Epidermal melanocyte (primary cell): ENCODE data around the gene CCDC12.
A peak's percentile ranks its signal among the peaks of the same experiment; 100 is the strongest.

Experiments used
- DNase-seq: peaks from one replicate; pipeline ENCODE4 v3.0.0; 2011; ENCODE audit warnings: low spot score; ENCODE audit not compliant: insufficient read length

CCDC12 gene

DNA sequence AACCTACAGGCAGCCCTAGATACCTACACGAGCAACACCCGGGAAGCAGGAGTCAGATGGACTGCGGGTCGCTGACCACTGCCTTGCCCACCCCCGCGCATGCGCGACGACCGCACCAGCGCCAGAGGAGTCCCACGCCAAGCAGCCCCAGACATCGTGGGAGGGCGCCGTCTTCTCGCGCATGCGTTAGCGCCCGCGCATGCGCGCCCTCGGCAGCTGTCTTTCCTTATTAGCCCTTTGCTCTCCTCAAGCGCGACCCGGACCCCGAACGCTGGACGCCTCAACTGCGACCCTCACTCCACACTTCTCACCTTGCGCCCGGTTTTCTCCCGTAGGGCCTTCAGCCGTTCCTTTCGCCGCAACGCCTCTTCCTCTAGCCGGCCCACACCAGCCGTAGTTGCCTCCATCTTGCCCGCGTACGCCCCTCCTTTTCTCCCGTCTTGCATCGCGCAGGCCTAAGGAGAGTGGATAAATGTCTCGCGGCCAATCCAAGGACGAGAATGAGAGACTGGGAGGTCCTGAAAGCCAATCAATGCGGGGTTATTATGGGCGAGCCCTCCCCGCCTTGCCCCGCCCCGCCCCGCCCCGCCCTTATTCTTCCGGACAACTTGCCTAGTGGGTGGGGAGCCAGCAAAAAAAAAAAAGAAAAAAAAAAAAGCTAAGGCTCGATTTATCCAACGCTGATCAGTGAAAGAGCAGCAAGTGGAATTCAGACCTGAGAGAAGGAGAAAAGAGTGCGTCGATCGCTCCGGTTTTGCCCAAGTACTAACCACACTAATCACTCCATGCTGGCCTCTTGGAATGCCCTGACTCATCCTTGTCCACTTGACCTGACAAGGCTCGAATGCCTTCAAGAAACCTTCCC lies at the start of gene CCDC12:
CCDC12 (minus strand) TSS at position 420 of the 865 bp plus-strand sequence; CDS start at position 407, 13 bp downstream.
- peak; percentile 99 for DNase-seq

- DNase-seq, result no peak
These were observed 48.4 kb upstream of the CCDC12 start for GRCh38 chr3:47024932-47025331.

DNA sequence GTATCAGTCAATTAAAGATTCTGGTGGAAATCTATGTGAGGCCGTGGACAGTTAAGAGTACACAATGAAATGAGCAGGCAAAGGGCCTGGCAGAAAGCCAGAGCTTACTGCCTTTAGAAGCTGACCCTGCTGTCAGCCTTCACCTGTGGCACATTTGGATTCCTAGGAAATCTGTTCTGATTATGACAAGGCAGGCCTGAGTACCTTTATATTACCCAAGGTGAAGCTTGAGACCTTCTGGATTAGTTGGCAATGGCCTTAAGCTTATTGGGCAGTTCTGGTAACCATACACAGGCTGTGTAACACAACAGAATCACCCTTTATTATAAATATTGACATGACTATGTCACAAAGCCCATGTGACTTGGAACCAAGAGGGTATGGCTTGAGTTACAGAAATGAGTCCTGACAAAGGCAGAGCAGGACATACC lies 46.1 kb upstream of the CCDC12 start:
- DNase-seq, result no peak

GRCh38 chr3:47020311-47020710 lies 43.8 kb upstream of the CCDC12 start:
- no peak for DNase-seq

- no peak for DNase-seq
These were observed 42.7 kb upstream of the CCDC12 start for GRCh38 chr3:47019201-47019600.

DNA sequence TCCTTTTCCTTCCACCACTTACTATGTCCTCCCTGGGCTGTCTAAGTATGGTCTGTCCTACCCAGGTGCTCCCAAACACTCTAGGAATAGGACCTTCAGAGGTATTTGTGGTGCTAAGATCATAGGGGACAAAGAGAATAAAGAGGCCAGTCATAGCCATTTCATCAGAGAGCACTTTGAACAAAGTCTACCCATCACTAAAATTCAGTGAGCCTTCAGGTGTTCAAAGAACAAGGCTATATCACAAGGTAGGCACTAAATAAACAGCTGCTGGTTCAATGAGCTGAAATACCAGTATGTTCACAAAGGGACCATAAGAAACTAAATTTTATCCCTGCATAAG lies 41.7 kb upstream of the CCDC12 start:
- no peak for DNase-seq

GRCh38 chr3:47017504-47018268 lies 41.1 kb upstream of the CCDC12 start:
- no peak for DNase-seq

DNA sequence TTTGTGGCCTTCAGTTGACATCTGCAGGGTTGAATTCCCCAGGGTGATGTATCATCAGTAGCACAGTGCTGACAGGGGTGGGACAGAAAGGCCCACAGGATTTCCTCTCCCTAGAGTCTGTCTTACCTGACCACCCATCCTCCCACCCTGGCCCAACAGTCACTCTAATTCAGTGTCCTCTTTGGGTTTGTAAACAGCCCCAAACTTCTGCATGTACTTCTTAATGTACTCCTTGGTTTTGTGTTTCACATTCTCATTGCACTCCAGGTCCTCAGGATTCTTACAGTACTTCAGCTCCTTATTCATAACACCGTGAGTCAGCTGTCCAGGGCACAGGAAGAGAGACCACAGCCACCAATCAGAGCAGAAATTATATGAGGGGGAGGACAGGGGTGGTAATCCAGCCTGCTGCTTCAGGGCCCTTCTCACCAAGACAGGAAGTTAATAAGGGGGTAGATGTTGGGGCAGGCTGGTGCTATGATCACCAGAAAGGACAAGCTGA lies 40.4 kb upstream of the CCDC12 start:
- no peak for DNase-seq

- DNase-seq, result no peak
These were observed 39.8 kb upstream of the CCDC12 start for GRCh38 chr3:47016086-47016933.

- DNase-seq, result no peak
These were observed 38.6 kb upstream of the CCDC12 start for GRCh38 chr3:47015151-47015550.

DNA sequence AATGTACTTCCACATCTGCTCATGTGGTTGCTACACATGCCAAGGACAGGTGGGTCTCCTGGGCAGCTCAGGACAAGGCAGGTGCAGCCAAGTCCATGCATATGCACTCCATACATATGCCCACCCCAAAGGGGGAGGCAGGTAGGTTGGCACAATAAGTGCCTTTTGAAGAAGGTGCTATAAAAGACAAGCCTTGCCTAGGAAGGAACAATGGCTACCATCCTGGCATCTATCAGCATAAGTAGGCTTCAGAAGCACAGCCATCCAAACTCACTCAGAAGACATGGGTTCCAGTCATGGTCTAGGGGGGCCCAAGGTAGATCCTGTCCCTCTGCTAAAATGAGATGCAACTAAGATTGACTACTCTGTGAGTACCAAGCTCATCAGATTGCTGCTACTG lies 37.5 kb upstream of the CCDC12 start:
- no peak for DNase-seq

- no peak for DNase-seq
These were observed 36.7 kb upstream of the CCDC12 start for GRCh38 chr3:47013231-47013630.

DNA sequence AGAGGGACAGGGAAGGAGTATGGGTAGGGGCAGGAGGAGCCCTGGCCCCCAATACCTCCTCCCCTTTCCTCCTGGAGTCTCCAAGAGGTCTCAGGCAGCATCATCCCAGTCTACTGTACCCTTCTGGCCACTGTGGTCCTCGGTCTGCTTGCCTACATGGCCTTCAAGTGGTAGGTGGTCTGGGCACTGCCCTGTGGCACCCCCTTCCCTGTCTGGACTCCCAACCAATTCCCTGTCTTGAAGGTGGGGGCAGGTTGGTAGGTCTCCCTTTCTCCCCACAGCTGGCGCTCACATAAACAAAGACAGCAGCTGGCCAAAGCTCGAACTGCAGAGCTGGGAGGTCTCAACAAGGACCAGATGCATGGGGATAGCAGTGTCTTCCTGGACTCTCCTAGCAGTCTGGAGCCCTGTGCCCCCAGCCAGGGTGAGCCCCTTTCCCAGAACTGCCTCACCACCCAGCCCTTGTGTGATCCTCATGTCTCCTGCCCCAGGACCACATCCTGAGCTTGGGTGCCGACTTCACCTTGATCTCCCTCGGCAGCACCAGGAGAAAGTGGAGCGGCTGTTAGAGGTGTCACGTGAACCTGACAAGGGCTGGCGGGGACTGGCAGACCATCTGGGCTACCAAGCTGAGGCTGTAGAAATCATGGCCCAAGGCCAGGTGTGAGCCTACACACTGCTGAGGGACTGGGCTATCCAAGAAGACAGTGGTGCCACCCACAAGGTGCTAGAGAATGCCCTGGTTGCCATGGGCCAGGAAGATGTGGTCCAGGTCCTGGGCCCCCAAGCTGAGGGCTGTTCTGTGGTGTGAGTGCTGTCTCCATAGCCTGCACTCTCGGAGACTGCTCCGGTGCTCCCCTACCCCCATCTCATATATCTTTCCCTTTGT lies 36.0 kb upstream of the CCDC12 start:
- no peak for DNase-seq

DNA sequence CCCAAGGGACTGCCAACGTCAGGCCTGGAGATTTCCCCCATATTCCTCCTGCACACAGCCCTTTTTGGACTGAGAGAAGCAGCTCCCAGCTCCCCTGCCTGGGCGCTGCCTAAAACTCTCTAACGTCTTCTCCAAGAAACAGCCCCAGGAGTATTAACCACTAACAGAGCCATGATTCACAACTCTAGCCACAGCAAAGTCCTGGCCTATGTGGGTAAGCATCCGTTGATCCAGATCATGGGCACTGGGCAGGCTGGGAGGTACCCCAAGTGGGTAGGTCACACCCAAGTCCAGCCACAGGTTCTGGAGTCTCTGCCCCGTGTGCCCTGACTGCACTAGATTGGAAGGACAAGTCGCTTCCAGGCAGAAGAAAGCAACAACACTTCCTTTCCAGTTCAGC lies 34.8 kb upstream of the CCDC12 start:
- no peak for DNase-seq

DNA sequence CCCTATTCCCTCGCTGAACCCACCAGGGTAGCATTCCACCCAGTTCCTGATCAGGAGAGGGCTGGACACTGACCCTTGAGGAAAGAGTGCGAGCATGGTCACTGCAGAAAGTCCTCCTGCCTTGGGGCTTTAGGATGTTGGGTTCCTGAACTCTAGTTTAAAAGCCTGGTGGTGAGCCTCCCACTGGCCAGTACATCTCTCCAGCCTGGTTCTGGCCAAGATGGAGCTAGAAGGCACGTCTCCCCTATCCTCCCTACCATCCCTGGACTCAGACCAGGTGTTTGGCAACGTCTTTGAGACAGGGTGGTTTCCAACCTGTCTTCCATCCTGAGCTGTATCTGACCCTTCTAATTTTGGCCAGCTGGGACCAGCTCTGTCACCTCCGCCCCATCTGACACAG lies 34.4 kb upstream of the CCDC12 start:
- DNase-seq, result no peak

DNA sequence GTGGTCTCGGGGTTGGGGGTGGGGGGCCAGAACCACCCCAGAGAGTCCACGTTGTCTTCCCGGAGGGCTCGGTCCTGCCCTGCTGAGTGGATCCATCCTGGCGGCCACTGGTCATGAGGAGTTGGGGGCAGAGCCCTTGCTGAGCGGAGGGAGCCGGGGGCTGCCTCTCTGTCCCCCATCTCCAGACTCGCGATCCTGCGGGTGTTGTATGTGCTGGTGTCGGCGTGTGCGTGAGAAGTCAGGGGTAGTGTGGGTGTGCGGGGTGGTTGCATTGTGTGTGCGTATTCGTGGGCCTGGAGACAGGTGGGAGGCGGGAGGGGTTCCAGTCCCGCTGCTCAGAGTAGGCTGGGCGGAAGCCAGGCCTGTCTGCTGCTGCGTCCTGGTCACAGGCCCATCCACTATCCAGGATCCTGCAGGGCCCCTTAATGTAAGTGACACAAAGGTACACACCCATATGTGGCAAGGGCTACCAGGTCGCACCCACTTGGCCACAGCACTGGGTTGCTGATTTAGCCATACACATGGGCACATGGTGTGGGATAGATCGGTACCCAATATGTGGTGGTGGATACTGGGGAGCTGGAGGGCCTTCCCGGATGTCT lies 33.7 kb upstream of the CCDC12 start:
- no peak for DNase-seq

- peak; percentile 98 for DNase-seq
These were observed 32.9 kb upstream of the CCDC12 start for GRCh38 chr3:47009225-47010110.

- no peak for DNase-seq
These were observed 32.3 kb upstream of the CCDC12 start for GRCh38 chr3:47008851-47009224.

DNA sequence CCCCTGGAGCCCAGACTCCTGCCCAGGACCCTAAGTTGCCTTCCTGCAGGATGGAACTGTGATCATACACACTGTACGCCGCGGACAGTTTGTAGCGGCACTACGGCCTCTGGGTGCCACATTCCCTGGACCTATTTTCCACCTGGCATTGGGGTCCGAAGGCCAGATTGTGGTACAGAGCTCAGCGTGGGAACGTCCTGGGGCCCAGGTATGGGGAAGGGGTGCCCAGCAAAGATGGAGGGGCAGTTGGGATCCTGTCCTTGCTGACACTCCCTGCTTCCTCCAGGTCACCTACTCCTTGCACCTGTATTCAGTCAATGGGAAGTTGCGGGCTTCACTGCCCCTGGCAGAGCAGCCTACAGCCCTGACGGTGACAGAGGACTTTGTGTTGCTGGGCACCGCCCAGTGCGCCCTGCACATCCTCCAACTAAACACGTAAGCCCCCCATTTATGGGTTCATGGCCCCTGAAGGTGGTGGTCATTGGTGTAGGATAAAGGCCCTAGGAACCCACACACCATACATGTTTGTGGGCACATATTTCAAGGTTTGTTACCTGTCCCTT lies 31.8 kb upstream of the CCDC12 start:
- no peak for DNase-seq
